H9 (cell line): ENCODE measurements around the gene GPR68. TPM values are rescaled to one million over a fixed set of nuclear protein-coding genes. Genes with fewer than 3 reads are reported as not detected.

ENCODE experiments used
- DNase-seq: peaks from one replicate; pipeline ENCODE4 v3.0.0-alpha.2; 2017
- H2AFZ ChIP-seq: one replicate; pipeline ENCODE4 v1.6.1; 2013; ENCODE audit warnings: mild to moderate bottlenecking, low read length, control low read depth, moderate library complexity
- H2AK5ac ChIP-seq: 2 replicates; pipeline ENCODE4 v1.6.1; 2013; ENCODE audit warnings: low read length, control low read depth, mixed read lengths; ENCODE audit not compliant: insufficient read length
- H2BK120ac ChIP-seq: one replicate; pipeline ENCODE4 v1.6.1; 2013; ENCODE audit warnings: low read depth, mild to moderate bottlenecking, low read length, control low read depth, inconsistent platforms; ENCODE audit not compliant: poor library complexity, severe bottlenecking
- H2BK12ac ChIP-seq: 2 replicates; pipeline ENCODE4 v1.6.1; 2013; ENCODE audit warnings: low read length, control low read depth, mixed read lengths, low read depth; ENCODE audit not compliant: insufficient read length
- H2BK15ac ChIP-seq: 2 replicates; pipeline ENCODE4 v1.6.1; 2013; ENCODE audit warnings: low read depth, low read length, control low read depth
- H2BK20ac ChIP-seq: one replicate; pipeline ENCODE4 v1.6.1; 2013; ENCODE audit warnings: low read depth, mild to moderate bottlenecking, low read length, control low read depth, inconsistent platforms; ENCODE audit not compliant: poor library complexity, severe bottlenecking
- H2BK5ac ChIP-seq: 2 replicates; pipeline ENCODE4 v1.6.1; 2013; ENCODE audit warnings: low read length, control low read depth, mixed read lengths; ENCODE audit not compliant: insufficient read length
- H3K14ac ChIP-seq: 2 replicates; pipeline ENCODE4 v1.6.1; 2013; ENCODE audit warnings: low read length, control low read depth; ENCODE audit not compliant: insufficient read depth
- H3K18ac ChIP-seq: 2 replicates; pipeline ENCODE4 v1.6.1; 2013; ENCODE audit warnings: low read depth, mild to moderate bottlenecking, mixed read lengths, low read length, control low read depth; ENCODE audit not compliant: insufficient read length
- H3K23ac ChIP-seq: 2 replicates; pipeline ENCODE4 v1.6.1; 2013; ENCODE audit warnings: low read length, control low read depth, mixed read lengths, low read depth; ENCODE audit not compliant: insufficient read length
- H3K23me2 ChIP-seq: 2 replicates; pipeline ENCODE4 v1.6.1; 2013; ENCODE audit warnings: low read depth, mild to moderate bottlenecking, mixed read lengths, low read length, control low read depth; ENCODE audit not compliant: insufficient read length, poor library complexity, severe bottlenecking
- H3K27ac ChIP-seq: 2 replicates; pipeline ENCODE4 v1.5.1; 2013; ENCODE audit warnings: low read length, control low read depth, mixed read lengths, low read depth; ENCODE audit not compliant: insufficient read length
- H3K27me3 ChIP-seq: 2 replicates; pipeline ENCODE4 v1.6.1; 2013; ENCODE audit warnings: low read length, control low read depth, inconsistent platforms; ENCODE audit not compliant: insufficient read depth
- H3K4ac ChIP-seq: 2 replicates; pipeline ENCODE4 v1.6.1; 2013; ENCODE audit warnings: low read depth, mild to moderate bottlenecking, control low read depth, inconsistent platforms, low read length, moderate library complexity
- H3K4me1 ChIP-seq: 2 replicates; pipeline ENCODE4 v1.6.1; 2013; ENCODE audit warnings: low read length, control low read depth, inconsistent platforms; ENCODE audit not compliant: insufficient read depth
- H3K4me2 ChIP-seq: 2 replicates; pipeline ENCODE4 v1.6.1; 2013; ENCODE audit warnings: low read length, control low read depth, mixed read lengths; ENCODE audit not compliant: insufficient read length, insufficient read depth
- H3K56ac ChIP-seq: 2 replicates; pipeline ENCODE4 v1.6.1; 2013; ENCODE audit warnings: low read depth, mild to moderate bottlenecking, mixed read lengths, low read length, control low read depth; ENCODE audit not compliant: insufficient read length
- H3K79me1 ChIP-seq: 2 replicates; pipeline ENCODE4 v1.6.1; 2013; ENCODE audit warnings: low read depth, mild to moderate bottlenecking, moderate library complexity, low read length, control low read depth, inconsistent platforms; ENCODE audit not compliant: insufficient read depth, poor library complexity, severe bottlenecking
- H3K79me2 ChIP-seq: 2 replicates; pipeline ENCODE4 v1.6.1; 2013; ENCODE audit warnings: low read length, control low read depth, inconsistent platforms; ENCODE audit not compliant: insufficient read depth
- H3K9ac ChIP-seq: 2 replicates; pipeline ENCODE4 v1.6.1; 2013; ENCODE audit warnings: low read length, control low read depth, mixed read lengths; ENCODE audit not compliant: insufficient read length; ENCODE audit errors: extremely low read depth
- H3K9me3 ChIP-seq: one replicate; pipeline ENCODE4 v1.6.1; 2013; ENCODE audit warnings: low read depth, low read length, inconsistent platforms; ENCODE audit not compliant: control insufficient read depth
- H3T11ph ChIP-seq: one replicate; pipeline ENCODE4 v1.6.1; 2013; ENCODE audit warnings: mild to moderate bottlenecking, low read length, control low read depth, inconsistent platforms
- H4K20me1 ChIP-seq: one replicate; pipeline ENCODE4 v1.6.1; 2013; ENCODE audit not compliant: control insufficient read depth, insufficient read length, insufficient read depth
- H4K5ac ChIP-seq: 2 replicates; pipeline ENCODE4 v1.6.1; 2013; ENCODE audit warnings: low read depth, mild to moderate bottlenecking, mixed read lengths, low read length, control low read depth; ENCODE audit not compliant: insufficient read length
- H4K8ac ChIP-seq: replicated peaks from 2 replicates; pipeline ENCODE4 v1.6.1; 2013; ENCODE audit warnings: low read length, control low read depth, mixed read lengths, low read depth; ENCODE audit not compliant: insufficient read length
- H4K91ac ChIP-seq: 2 replicates; pipeline ENCODE4 v1.6.1; 2013; ENCODE audit warnings: low read depth, mild to moderate bottlenecking, moderate library complexity, mixed read lengths, low read length, control low read depth; ENCODE audit not compliant: insufficient read length
- H3K27ac Mint-ChIP-seq, 3 experiments: 2 replicates in 2 of 3; 3 replicates in 1 of 3; pipeline ENCODE4 v1.8.0; 2020 to 2021; ENCODE audit warnings: mixed read lengths in 3 of 3, mild to moderate bottlenecking in 1 of 3, moderate library complexity in 1 of 3
- H3K27me3 Mint-ChIP-seq: 2 replicates; pipeline ENCODE4 v1.8.0; 2021; ENCODE audit warnings: low read depth, mild to moderate bottlenecking, moderate library complexity, mixed read lengths
- H3K36me3 Mint-ChIP-seq, 3 experiments: 2 replicates in 2 of 3; 3 replicates in 1 of 3; pipeline ENCODE4 v1.8.0; 2020 to 2021; ENCODE audit warnings: low read depth in 3 of 3, mixed read lengths in 3 of 3; ENCODE audit not compliant: insufficient read depth in 1 of 3
- H3K4me1 Mint-ChIP-seq, 2 experiments: 2 replicates each; pipeline ENCODE4 v1.8.0; 2020; ENCODE audit warnings: mixed read lengths in 2 of 2
- H3K4me3 Mint-ChIP-seq, 2 experiments: 2 replicates in 1 of 2; 3 replicates in 1 of 2; pipeline ENCODE4 v1.8.0; 2020 to 2021; ENCODE audit warnings: mild to moderate bottlenecking in 2 of 2, mixed read lengths in 2 of 2, moderate library complexity in 1 of 2
- H3K9me3 Mint-ChIP-seq, 2 experiments: 2 replicates in 1 of 2; 3 replicates in 1 of 2; pipeline ENCODE4 v1.8.0; 2020; ENCODE audit warnings: mild to moderate bottlenecking in 2 of 2, mixed read lengths in 2 of 2, moderate library complexity in 1 of 2
- WGBS: extraction: QIAGEN DNeasy Blood & Tissue Kit; methylation state at CpG from one replicate; pipeline ENCODE4 v1.1.7; 2013; ENCODE audit warnings: missing lambda C conversion rate, low lambda C conversion rate, mixed read lengths; ENCODE audit not compliant: insufficient read length; ENCODE audit errors: extremely low coverage; 5-methylcytosine and 5-hydroxymethylcytosine counted together
- total RNA-seq: library from RNA; stranded (reverse); gene quantifications from 2 replicates; pipeline ENCODE4 v1.2.1, GENCODE V29; 2021
- TF ChIP-seq, protein P1 (sequence below): fragments of 200-600 bp; sonication (generic); conservative IDR thresholded peaks from 3 replicates; pipeline ENCODE4 v1.8.0; 2021; ENCODE audit warnings: antibody characterized with exemption, mild to moderate bottlenecking

GPR68 gene
- total RNA-seq, 1 experiment from 2014 or later, result 0.33 TPM

- Histone ChIP-seq H4K5ac (no peak overlapping the region), H2AFZ (no peak overlapping the region), H4K8ac (no peak overlapping the region), H3K9me3 (no peaks in the 10 kb centered on the region), H2AK5ac (no peak overlapping the region), H3K79me2 (no peaks in the 10 kb centered on the region), H3K4me1 (no peaks in the 10 kb centered on the region), H4K20me1 (no peaks in the 10 kb centered on the region), H3K18ac (no peak overlapping the region), H3K27me3 (peaks cover 3% of the 10 kb centered on the region; the same call in 1 of the 2 replicates), H3K4ac (no peak overlapping the region), H3K79me1 (no peaks in the 10 kb centered on the region), H3K27ac (no peak overlapping the region), H3T11ph (no peak overlapping the region), H4K91ac (no peak overlapping the region), H2BK12ac (no peak overlapping the region), H3K23me2 (peaks cover 16% of the 10 kb centered on the region), H3K14ac (peak overlapping the region; percentile 30; the same call in 1 of the 2 replicates), H2BK20ac (no peak overlapping the region), H2BK5ac (no peak overlapping the region), H2BK120ac (no peak overlapping the region), H3K23ac (no peak overlapping the region), H3K4me2 (peak overlapping the region; percentile 83), H3K56ac (no peak overlapping the region), H2BK15ac (0 out of 2 replicates have a peak overlapping the region, but pooled peaks have one; percentile 18), H3K9ac (no peak overlapping the region)
- Mint-ChIP-seq H3K4me1 (peaks cover 10 to 22% of the 10 kb centered on the region in 2 experiments), H3K9me3 (peaks cover 2 to 5% of the 10 kb centered on the region in 2 experiments; a peak in 2 of 5 replicates), H3K27ac (peak overlapping the region in 2 of 3 experiments; percentile 46 to 61; a peak in 2 of 7 replicates), H3K36me3 (no peaks in the 10 kb centered on the region; a peak in 2 of 7 replicates), H3K4me3 (peak overlapping the region; percentile 68 to 82), H3K27me3 (peaks cover 40% of the 10 kb centered on the region)
- peak; percentile 41 for DNase-seq
- TF ChIP-seq, protein P1, sequence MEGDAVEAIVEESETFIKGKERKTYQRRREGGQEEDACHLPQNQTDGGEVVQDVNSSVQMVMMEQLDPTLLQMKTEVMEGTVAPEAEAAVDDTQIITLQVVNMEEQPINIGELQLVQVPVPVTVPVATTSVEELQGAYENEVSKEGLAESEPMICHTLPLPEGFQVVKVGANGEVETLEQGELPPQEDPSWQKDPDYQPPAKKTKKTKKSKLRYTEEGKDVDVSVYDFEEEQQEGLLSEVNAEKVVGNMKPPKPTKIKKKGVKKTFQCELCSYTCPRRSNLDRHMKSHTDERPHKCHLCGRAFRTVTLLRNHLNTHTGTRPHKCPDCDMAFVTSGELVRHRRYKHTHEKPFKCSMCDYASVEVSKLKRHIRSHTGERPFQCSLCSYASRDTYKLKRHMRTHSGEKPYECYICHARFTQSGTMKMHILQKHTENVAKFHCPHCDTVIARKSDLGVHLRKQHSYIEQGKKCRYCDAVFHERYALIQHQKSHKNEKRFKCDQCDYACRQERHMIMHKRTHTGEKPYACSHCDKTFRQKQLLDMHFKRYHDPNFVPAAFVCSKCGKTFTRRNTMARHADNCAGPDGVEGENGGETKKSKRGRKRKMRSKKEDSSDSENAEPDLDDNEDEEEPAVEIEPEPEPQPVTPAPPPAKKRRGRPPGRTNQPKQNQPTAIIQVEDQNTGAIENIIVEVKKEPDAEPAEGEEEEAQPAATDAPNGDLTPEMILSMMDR, result no peak
- no CpG with 5 or more reads among the region's 69 CpGs for WGBS
Observed at GRCh38 chr14:91264151-91265150, 19.9 kb upstream of the GPR68 start.
